Body of pancreas (tissue), 4 donors: ENCODE results near the gene CHAC1.

Experiments used
- CTCF ChIP-seq, 7 experiments: fragments of 450-650 bp in 4 of 7; fragments of 200-600 bp in 3 of 7; sonication (generic) in 3 of 7; IDR thresholded peaks; one replicate each; pipeline ENCODE4 v1.5.1; 2016 to 2019; ENCODE audit warnings: antibody characterized with exemption in 7 of 7
- POLR2A ChIP-seq, 3 donors: fragments of 450-650 bp; IDR thresholded peaks; one replicate each; pipeline ENCODE4 v1.6.1; 2016; ENCODE audit warnings: antibody characterized with exemption in 3 of 3, mild to moderate bottlenecking in 2 of 3

- TF ChIP-seq CTCF (IDR thresholded peaks at IDR 0.05) (no peak), POLR2A (IDR thresholded peaks at IDR 0.05) (no peak)
These were observed 35.7 kb upstream of the CHAC1 start for GRCh38 chr15:40917585-40917984.
